ENCODE results near the gene GUCA1A.

DNA sequence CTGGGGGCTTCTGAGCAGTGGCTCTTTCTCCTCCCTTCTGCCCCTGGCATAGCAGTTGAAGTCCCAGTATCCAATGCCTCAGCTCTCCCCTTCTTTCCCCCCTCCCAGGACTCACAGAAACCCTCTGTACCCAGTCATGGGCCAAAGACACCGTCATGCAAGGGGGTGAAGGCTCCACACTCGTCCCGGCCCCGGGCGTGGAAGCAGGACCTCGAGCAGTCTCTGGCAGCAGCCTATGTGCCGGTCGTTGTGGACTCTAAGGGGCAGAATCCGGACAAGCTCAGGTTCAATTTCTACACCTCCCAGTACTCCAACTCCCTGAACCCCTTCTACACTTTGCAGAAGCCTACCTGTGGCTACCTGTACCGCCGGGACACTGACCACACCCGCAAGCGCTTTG, 10.4 kb upstream of the GUCA1A start:
- TF ChIP-seq, protein P1, sequence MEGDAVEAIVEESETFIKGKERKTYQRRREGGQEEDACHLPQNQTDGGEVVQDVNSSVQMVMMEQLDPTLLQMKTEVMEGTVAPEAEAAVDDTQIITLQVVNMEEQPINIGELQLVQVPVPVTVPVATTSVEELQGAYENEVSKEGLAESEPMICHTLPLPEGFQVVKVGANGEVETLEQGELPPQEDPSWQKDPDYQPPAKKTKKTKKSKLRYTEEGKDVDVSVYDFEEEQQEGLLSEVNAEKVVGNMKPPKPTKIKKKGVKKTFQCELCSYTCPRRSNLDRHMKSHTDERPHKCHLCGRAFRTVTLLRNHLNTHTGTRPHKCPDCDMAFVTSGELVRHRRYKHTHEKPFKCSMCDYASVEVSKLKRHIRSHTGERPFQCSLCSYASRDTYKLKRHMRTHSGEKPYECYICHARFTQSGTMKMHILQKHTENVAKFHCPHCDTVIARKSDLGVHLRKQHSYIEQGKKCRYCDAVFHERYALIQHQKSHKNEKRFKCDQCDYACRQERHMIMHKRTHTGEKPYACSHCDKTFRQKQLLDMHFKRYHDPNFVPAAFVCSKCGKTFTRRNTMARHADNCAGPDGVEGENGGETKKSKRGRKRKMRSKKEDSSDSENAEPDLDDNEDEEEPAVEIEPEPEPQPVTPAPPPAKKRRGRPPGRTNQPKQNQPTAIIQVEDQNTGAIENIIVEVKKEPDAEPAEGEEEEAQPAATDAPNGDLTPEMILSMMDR (conservative IDR thresholded peaks at IDR 0.05; ENCODE audit: low read length): no peak
- no peak for TF ChIP-seq EZH2phosphoT487 (IDR thresholded peaks at IDR 0.05; ENCODE audit: borderline replicate concordance, low read depth, low read length)
